A673 (cell line): ENCODE measurements around the gene EXOC4. TPM values are rescaled to one million over a fixed set of nuclear protein-coding genes. Genes with fewer than 3 reads are reported as not detected.

Source experiments
- BruUV-seq: library from RNA; stranded (reverse); fragments of 400-500 nt; replicated peaks from 2 replicates; lab custom pipeline; 2021; lab: Mats Ljungman, UMichigan
- CTCF ChIA-PET: fragments of 300-600 bp; sonication (Branson Sonifier 250); formaldehyde crosslinking; loops from one replicate; lab custom pipeline; 2022; ENCODE audit warnings: antibody characterized with exemption; lab: Charles Lee
- POLR2A ChIA-PET: fragments of 300-600 bp; sonication (Branson Sonifier 250); formaldehyde crosslinking; loops from one replicate; lab custom pipeline; 2022; ENCODE audit warnings: antibody characterized with exemption; ENCODE audit not compliant: low non-redundant PET; lab: Charles Lee
- DNase-seq: peaks from one replicate; pipeline ENCODE4 v3.0.0-alpha.2; 2015; ENCODE audit warnings: low spot score
- H3K27ac ChIP-seq: fragments of 200-600 bp; sonication (generic); 2 replicates; pipeline ENCODE4 v1.5.1; 2016; ENCODE audit warnings: mixed run types, low read depth, mild to moderate bottlenecking, mixed read lengths, antibody characterized with exemption, low read length; ENCODE audit not compliant: poor library complexity, severe bottlenecking
- H3K27me3 ChIP-seq: fragments of 200-600 bp; sonication (generic); replicated peaks from 2 replicates; pipeline ENCODE4 v1.6.1; 2017; ENCODE audit warnings: mixed run types, low read depth, mild to moderate bottlenecking, mixed read lengths, antibody characterized with exemption, low read length; ENCODE audit not compliant: insufficient read depth, poor library complexity
- H3K36me3 ChIP-seq: fragments of 200-600 bp; sonication (generic); 2 replicates; pipeline ENCODE4 v1.6.1; 2016; ENCODE audit warnings: mixed run types, mild to moderate bottlenecking, mixed read lengths, antibody characterized with exemption, low read length; ENCODE audit not compliant: insufficient read depth, poor library complexity, severe bottlenecking
- H3K4me1 ChIP-seq: fragments of 200-600 bp; sonication (generic); 2 replicates; pipeline ENCODE4 v1.6.1; 2017; ENCODE audit warnings: mixed run types, mild to moderate bottlenecking, mixed read lengths, antibody characterized with exemption, low read length; ENCODE audit not compliant: insufficient read depth, poor library complexity, severe bottlenecking
- H3K4me3 ChIP-seq: fragments of 200-600 bp; sonication (generic); 2 replicates; pipeline ENCODE4 v1.5.1; 2016; ENCODE audit warnings: low read depth, mixed run types, mild to moderate bottlenecking, mixed read lengths, low read length; ENCODE audit not compliant: poor library complexity, severe bottlenecking
- H3K9me3 ChIP-seq: fragments of 200-600 bp; sonication (generic); 2 replicates; pipeline ENCODE4 v1.6.1; 2016; ENCODE audit warnings: mixed run types, low read depth, mild to moderate bottlenecking, mixed read lengths, antibody characterized with exemption, low read length; ENCODE audit not compliant: poor library complexity, severe bottlenecking
- EZH2 ChIP-seq: fragments of 200-600 bp; sonication (generic); IDR thresholded peaks from 2 replicates; pipeline ENCODE4 v1.6.1; 2017; ENCODE audit warnings: borderline replicate concordance, low read depth, mild to moderate bottlenecking, mixed read lengths, antibody characterized with exemption, low read length; ENCODE audit not compliant: poor library complexity, severe bottlenecking
- intact Hi-C: fragments of 100-400 bp; cut with micrococcal nuclease; formaldehyde crosslinking; loops from one replicate; pipeline ENCODE4 v1.10.0; 2022; ENCODE audit not compliant: unreplicated experiment
- total RNA-seq: library from RNA; stranded (reverse); gene quantifications from 2 replicates; pipeline ENCODE4 v1.2.3, GENCODE V29; 2021
- TF ChIP-seq, protein P1 (sequence below): fragments of 300-800, 200-600 bp; sonication (generic); conservative IDR thresholded peaks from 2 replicates; pipeline ENCODE4 v1.5.1; 2017; ENCODE audit warnings: low read depth, mild to moderate bottlenecking, antibody characterized with exemption, low read length, moderate library complexity, mixed read lengths

The EXOC4 gene
- total RNA-seq, 1 experiment from 2014 or later = 66.1 TPM

DNA sequence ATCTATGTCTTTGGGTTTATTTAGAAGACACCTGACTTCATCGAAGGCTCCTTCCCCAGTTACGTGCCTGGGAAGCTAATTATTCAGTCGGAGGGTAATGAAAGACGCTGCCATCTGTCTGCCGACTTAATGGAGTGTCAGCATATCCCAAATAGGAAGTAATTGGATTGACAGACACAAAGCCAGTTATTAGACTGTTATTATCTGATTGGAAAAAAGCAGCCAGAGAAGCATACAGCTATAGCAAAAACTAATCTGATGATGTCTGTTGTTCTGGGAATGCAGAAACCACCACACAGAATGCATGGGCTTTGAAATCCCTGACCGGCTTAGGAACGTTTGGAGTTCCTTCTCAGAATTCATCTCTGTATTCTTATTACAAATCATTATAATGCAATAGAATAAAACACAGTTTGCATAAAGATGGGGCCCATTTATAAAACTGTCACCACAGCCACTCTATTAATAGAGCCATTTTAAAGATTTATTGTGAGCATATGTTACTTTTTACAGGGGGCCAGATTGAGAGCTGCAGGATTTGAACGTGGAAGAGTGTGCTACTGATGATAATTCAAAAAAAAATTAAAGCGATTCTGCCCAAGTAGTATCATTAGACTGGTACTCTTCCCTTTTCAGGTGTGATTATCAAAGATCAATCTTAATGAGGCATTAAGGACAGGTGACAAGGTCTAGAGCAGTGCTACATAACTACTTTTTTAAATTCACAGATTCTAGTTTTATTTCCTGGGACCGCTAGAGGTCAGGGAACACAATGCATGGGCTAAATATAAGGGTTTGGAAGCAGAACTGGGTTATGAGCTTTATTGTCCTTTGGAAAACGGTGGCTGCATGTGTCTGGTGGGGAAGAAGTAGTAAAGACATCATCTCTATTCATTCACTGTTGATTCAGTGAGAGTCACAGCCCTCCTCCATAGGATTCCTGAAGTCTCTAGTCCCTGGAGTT is 544.2 kb downstream of the EXOC4 start:
- ChIA-PET POLR2A (no interaction called here), CTCF (no interaction called here)
- H3K27me3 ChIP-seq = no peaks in the 10 kb centered on the region
- no TSS peak for BruUV-seq
- H3K36me3 ChIP-seq = no peaks in the 10 kb centered on the region
- H3K27ac ChIP-seq = no peak overlapping the region
- no peak for DNase-seq
- no peak for TF ChIP-seq EZH2
- TF ChIP-seq, protein P1, sequence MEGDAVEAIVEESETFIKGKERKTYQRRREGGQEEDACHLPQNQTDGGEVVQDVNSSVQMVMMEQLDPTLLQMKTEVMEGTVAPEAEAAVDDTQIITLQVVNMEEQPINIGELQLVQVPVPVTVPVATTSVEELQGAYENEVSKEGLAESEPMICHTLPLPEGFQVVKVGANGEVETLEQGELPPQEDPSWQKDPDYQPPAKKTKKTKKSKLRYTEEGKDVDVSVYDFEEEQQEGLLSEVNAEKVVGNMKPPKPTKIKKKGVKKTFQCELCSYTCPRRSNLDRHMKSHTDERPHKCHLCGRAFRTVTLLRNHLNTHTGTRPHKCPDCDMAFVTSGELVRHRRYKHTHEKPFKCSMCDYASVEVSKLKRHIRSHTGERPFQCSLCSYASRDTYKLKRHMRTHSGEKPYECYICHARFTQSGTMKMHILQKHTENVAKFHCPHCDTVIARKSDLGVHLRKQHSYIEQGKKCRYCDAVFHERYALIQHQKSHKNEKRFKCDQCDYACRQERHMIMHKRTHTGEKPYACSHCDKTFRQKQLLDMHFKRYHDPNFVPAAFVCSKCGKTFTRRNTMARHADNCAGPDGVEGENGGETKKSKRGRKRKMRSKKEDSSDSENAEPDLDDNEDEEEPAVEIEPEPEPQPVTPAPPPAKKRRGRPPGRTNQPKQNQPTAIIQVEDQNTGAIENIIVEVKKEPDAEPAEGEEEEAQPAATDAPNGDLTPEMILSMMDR = no peak
- peaks cover 8% of the 10 kb centered on the region for H3K4me1 ChIP-seq
- intact Hi-C loops = no loop called here
- H3K4me3 ChIP-seq = no peak overlapping the region
- H3K9me3 ChIP-seq = no peaks in the 10 kb centered on the region

DNA sequence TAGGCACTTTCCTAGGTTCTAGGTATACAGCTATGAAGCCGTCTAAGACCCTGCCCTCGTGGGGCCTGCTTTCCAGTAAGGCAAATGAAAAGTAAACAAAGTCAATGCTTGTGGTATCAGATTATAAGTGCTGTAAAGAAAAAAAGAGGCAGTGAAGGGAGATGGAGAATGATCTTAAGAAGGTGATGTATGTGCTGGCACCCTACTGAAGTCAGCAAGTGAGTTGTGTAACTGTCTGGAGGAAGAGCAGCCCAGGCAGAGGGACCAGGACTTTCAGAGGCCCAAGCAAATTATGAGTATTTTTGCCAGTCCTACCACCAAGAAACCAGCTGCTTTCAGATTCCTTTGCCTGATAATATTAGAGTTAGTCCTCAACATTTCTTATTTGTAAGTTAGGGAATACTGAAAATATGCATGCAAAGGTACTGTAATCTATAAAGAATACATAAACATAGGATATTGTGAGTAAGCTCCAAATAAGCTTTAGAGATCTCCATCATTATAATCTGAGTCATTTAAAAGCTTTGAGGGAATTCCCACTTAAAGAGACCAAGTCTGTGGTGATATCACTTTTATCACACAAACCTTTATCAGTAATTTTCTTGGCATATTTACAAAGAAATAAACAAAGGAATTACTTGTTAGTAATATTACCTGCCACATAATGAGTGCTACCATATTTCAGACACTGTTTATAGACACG is 545.1 kb downstream of the EXOC4 start:
- TF ChIP-seq, protein P1 = no peak
- TF ChIP-seq EZH2 = no peak
- Histone ChIP-seq H3K9me3 (no peaks in the 10 kb centered on the region), H3K27me3 (no peaks in the 10 kb centered on the region), H3K4me3 (no peak overlapping the region), H3K4me1 (peaks cover 8% of the 10 kb centered on the region), H3K36me3 (no peaks in the 10 kb centered on the region), H3K27ac (no peak overlapping the region)
- DNase-seq = no peak
- ChIA-PET POLR2A (no interaction called here), CTCF (no interaction called here)
- intact Hi-C loops = no loop called here
- BruUV-seq = no TSS peak

DNA sequence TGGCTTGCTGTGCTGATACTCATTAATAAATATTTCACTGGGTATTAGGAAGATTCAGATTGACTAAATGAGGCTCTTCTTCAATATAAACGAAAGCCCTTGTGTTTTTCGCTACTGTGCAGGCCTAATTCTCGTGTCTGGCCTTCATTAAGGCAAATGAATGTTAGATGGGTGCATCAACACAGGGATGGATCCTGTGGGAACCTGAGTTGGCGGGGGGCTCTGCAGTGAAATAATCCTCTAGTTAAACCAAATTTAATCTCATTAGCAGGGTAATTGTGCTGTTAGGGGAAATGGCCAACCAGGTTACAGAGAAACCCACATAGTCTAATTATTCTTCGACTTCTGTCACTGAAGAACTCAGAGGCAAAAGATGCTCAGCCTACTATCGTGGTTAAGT is 548.5 kb downstream of the EXOC4 start:
- no peak for TF ChIP-seq EZH2
- TF ChIP-seq, protein P1 = no peak
- Histone ChIP-seq H3K36me3 (no peaks in the 10 kb centered on the region), H3K4me3 (no peak overlapping the region), H3K4me1 (no peaks in the 10 kb centered on the region), H3K9me3 (no peaks in the 10 kb centered on the region), H3K27me3 (no peaks in the 10 kb centered on the region), H3K27ac (no peak overlapping the region)
- ChIA-PET POLR2A (no interaction called here), CTCF (no interaction called here)
- BruUV-seq = no TSS peak
- no peak for DNase-seq
- intact Hi-C loops = no loop called here
